ENCODE data around the gene CD1C.

- no peak for TF ChIP-seq POLR2A (IDR thresholded peaks at IDR 0.05)
- no peak for TF ChIP-seq CTCF (IDR thresholded peaks at IDR 0.05)
Observed at GRCh38 chr1:158274797-158275196, 14.9 kb upstream of the CD1C start.
